ENCODE data around the gene ESR2. TPM values are rescaled to one million over a fixed set of nuclear protein-coding genes. Genes with fewer than 3 reads are reported as not detected.
A peak's percentile ranks its signal among the peaks of the same experiment; 100 is the strongest.

The ESR2 gene
- total and polyA plus RNA-seq, 4 donors, result 0.11 to 3.4 (median 0.37) TPM

DNA sequence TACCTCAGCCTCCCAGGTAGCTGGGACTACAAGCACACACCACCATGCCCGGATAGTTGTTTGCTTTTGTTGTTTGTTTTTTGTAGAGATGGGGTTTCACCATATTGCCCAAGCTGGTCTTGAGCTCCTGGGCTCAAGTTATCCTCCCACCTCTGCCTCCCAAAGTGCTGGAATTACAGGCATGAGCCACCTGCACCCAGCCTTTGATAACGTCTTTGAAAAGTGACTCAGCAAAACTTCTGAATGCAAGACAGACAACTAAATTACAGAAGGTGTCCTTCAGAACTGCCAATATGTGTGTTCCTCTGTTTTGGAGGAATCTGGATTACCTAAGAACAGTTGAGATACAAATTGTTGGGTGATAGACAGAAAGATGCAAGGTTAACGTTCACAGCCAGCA, 99.8 kb downstream of the ESR2 start:
- no peaks in the 10 kb centered on the region for H3K27me3 ChIP-seq (ENCODE audit: control insufficient read depth in 3 of 3, insufficient read depth in 3 of 3, low read length in 2 of 3)
- no peak overlapping the region for H3K4me3 ChIP-seq
- peaks cover 0 to 2% (median 0%) of the 10 kb centered on the region in 4 donors for H3K9me3 ChIP-seq (ENCODE audit: control insufficient read depth in 4 of 4, insufficient read depth in 3 of 4, low read length in 3 of 4)
- H3K9ac ChIP-seq (ENCODE audit: insufficient read depth in 1 of 2, low read length in 2 of 2), result no peak overlapping the region
- H3K27ac ChIP-seq (ENCODE audit: low read depth in 1 of 2, low read length in 1 of 2), result peak overlapping the region; percentile 33 to 37
- no peak for ATAC-seq (ENCODE audit: insufficient read depth, low FRiP score)
- TF ChIP-seq, protein P1, sequence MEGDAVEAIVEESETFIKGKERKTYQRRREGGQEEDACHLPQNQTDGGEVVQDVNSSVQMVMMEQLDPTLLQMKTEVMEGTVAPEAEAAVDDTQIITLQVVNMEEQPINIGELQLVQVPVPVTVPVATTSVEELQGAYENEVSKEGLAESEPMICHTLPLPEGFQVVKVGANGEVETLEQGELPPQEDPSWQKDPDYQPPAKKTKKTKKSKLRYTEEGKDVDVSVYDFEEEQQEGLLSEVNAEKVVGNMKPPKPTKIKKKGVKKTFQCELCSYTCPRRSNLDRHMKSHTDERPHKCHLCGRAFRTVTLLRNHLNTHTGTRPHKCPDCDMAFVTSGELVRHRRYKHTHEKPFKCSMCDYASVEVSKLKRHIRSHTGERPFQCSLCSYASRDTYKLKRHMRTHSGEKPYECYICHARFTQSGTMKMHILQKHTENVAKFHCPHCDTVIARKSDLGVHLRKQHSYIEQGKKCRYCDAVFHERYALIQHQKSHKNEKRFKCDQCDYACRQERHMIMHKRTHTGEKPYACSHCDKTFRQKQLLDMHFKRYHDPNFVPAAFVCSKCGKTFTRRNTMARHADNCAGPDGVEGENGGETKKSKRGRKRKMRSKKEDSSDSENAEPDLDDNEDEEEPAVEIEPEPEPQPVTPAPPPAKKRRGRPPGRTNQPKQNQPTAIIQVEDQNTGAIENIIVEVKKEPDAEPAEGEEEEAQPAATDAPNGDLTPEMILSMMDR (IDR thresholded peaks at IDR 0.05; ENCODE audit: control extremely low read depth, extremely low read depth), result no peak
- WGBS, 2 donors, result 62 to 76% methylated on average over 3 of the region's 3 CpGs
- H3K36me3 ChIP-seq (ENCODE audit: control insufficient read depth in 4 of 4, insufficient read depth in 4 of 4, low read length in 4 of 4), result peaks cover 0 to 10% (median 7%) of the 10 kb centered on the region in 4 donors
- peaks cover 0 to 29% (median 7%) of the 10 kb centered on the region in 5 donors for H3K4me1 ChIP-seq (ENCODE audit: control insufficient read depth in 5 of 5, insufficient read depth in 5 of 5, low read length in 5 of 5)
- DNase-seq, result no peak

DNA sequence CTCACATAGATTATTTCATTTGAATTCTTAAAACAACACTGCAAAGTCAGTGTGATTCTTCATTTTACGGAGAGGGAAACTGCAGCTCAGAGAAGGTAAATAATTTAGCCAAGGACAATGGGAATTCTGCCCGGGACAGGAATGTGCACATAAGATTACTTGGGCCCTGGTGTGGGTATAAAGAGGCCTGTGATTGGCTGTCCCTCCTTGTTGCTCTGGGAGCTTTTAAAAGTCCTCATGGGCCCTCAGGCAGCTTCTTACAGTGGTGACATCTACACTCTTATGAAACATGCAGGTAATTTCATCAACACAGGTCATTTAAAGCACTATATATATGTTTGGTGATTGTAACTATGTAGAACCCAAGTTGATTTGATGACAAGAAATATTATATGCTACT, 100.3 kb downstream of the ESR2 start:
- ATAC-seq (ENCODE audit: insufficient read depth, low FRiP score), result peak; percentile 35
- 57 to 78% methylated on average over 2 of the region's 2 CpGs for WGBS, 2 donors
- peaks cover 0 to 2% (median 0%) of the 10 kb centered on the region in 4 donors for H3K9me3 ChIP-seq (ENCODE audit: control insufficient read depth in 4 of 4, insufficient read depth in 3 of 4, low read length in 3 of 4)

DNA sequence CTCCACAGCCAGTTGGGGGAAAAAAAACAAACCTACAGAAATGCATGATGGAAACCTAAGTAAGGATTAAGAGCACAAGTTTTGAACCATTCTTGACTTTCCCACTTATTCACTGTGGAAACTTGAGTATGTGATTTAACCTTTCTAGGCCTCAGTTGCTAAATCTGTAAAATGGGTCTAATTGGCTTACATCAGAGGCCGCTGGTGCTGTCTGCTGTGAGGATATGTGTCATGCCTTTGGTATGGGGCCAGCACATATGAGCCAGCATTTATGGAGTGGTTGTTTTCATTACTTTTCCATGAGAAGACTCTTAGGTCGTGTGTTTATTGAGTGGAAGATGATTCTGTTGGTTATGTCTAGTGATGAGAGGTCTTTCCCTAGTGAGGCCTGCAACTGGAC, 102.4 kb downstream of the ESR2 start:
- Histone ChIP-seq H3K27ac (ENCODE audit: low read depth in 1 of 2, low read length in 1 of 2) (no peak overlapping the region), H3K36me3 (ENCODE audit: control insufficient read depth in 4 of 4, insufficient read depth in 4 of 4, low read length in 4 of 4) (peaks cover 4 to 11% (median 10%) of the 10 kb centered on the region in 4 donors), H3K27me3 (ENCODE audit: control insufficient read depth in 3 of 3, insufficient read depth in 3 of 3, low read length in 2 of 3) (no peaks in the 10 kb centered on the region), H3K4me1 (ENCODE audit: control insufficient read depth in 5 of 5, insufficient read depth in 5 of 5, low read length in 5 of 5) (peaks cover 0 to 19% (median 8%) of the 10 kb centered on the region in 5 donors), H3K4me3 (no peak overlapping the region), H3K9ac (ENCODE audit: insufficient read depth in 1 of 2, low read length in 2 of 2) (no peak overlapping the region), H3K9me3 (ENCODE audit: control insufficient read depth in 4 of 4, insufficient read depth in 3 of 4, low read length in 3 of 4) (peaks cover 0 to 2% (median 0%) of the 10 kb centered on the region in 4 donors)
- ATAC-seq (ENCODE audit: insufficient read depth, low FRiP score) (no peak), DNase-seq (no peak)
- WGBS, 2 donors, result 70 to 73% methylated on average over 2 of the region's 2 CpGs
- TF ChIP-seq, protein P1 (IDR thresholded peaks at IDR 0.05; ENCODE audit: control extremely low read depth, extremely low read depth), result no peak

More for the DNA sequence above, 100.3 kb downstream of the ESR2 start:
- H3K4me3 ChIP-seq, result no peak overlapping the region
- DNase-seq, result no peak
- H3K4me1 ChIP-seq (ENCODE audit: control insufficient read depth in 5 of 5, insufficient read depth in 5 of 5, low read length in 5 of 5), result peaks cover 0 to 29% (median 6%) of the 10 kb centered on the region in 5 donors
- TF ChIP-seq, protein P1 (IDR thresholded peaks at IDR 0.05; ENCODE audit: control extremely low read depth, extremely low read depth), result no peak
- H3K9ac ChIP-seq (ENCODE audit: insufficient read depth in 1 of 2, low read length in 2 of 2), result no peak overlapping the region
- no peaks in the 10 kb centered on the region for H3K27me3 ChIP-seq (ENCODE audit: control insufficient read depth in 3 of 3, insufficient read depth in 3 of 3, low read length in 2 of 3)
- H3K27ac ChIP-seq (ENCODE audit: low read depth in 1 of 2, low read length in 1 of 2), result peak overlapping the region in 1 of 2 donors; percentile 14
- peaks cover 0 to 10% (median 7%) of the 10 kb centered on the region in 4 donors for H3K36me3 ChIP-seq (ENCODE audit: control insufficient read depth in 4 of 4, insufficient read depth in 4 of 4, low read length in 4 of 4)

Measured in lung (tissue), 12 donors.